ENCODE measurements around the gene ZSWIM9. TPM values are rescaled to one million over a fixed set of nuclear protein-coding genes. Genes with fewer than 3 reads are reported as not detected.

The ZSWIM9 gene
- 10 to 100 TPM in 1 of 12 donors, 1 to 10 TPM in 10, not detected in 1; 3.9 to 12.9 (median 5.0) TPM for polyA plus RNA-seq (ENCODE audit: insufficient read length in 12 of 12)
- long read RNA-seq, donor 1, result 0 reads
- long read RNA-seq, donor 2, result 0 reads
- long read RNA-seq, donor 3, result 0 reads
- long read RNA-seq, donor 4, partial matches to known transcripts, result 6 of 6 reads
- long read RNA-seq, donor 4, other reads (novel, unspliced or antisense), result 0 of 6 reads
- long read RNA-seq, donor 5, result 0 reads
- long read RNA-seq, donor 6, partial matches to known transcripts, result 8 of 8 reads
- long read RNA-seq, donor 6, other reads (novel, unspliced or antisense), result 0 of 8 reads
- long read RNA-seq, donor 7, result 0 reads
- long read RNA-seq, donor 8, partial matches to known transcripts, result 21 of 22 reads
- long read RNA-seq, donor 8, other reads (novel, unspliced or antisense), result 0 of 22 reads
- long read RNA-seq, donor 9, result 0 reads
- long read RNA-seq, donor 10, result 0 reads
- long read RNA-seq, donor 11, result 0 reads

DNA sequence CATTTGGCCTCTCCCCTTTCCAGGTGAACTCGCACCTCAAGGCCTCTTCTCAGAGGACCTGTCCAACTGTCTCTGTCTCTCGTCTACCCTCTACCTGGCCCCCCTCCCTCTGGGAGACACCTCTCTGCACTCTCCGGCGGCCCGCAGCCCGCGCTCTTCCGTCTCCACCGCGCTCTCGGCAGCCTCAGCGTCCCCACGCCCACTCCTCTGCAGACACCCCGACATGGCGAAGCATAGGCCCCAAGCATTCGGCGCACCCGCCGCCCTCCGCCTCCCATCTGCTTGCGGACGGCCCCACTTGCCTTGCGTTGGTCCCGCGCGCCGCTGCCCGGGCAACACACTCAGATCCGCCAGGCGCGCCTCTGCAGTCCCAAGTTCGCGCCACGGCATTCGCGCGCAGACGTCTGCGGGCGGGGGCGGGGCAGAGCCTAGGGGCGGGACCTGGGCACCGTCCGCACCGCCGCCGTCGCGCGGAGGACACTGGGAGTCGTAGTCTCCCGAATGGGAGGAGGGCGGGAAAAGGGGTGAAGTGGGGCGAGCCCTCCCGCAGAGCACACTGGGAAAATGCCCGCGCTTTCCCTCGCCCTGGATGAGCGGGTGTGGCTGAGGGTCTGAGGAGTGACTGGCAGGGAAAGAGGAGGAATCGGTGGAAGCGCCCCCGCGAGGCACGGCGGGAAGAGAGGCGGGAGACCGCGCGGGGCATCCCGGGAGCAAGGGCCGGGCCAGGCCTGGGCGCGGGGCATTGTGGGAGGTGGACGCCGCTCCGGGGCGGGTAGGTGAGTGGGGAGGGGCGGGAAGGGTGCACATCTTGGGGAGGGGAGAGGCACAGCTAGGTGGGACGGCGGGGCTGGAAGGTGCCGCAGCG, at the start of gene ZSWIM9, which contains the start of gene LIG1:
ZSWIM9 (plus strand) TSS at position 742 of the 865 bp plus-strand sequence. CDS start 1,123 bp downstream, outside the sequence.
LIG1 (minus strand) TSS at position 406 of the 865 bp plus-strand sequence. CDS start 4,778 bp downstream, outside the sequence.
- peak; percentile 94 for DNase-seq

DNA sequence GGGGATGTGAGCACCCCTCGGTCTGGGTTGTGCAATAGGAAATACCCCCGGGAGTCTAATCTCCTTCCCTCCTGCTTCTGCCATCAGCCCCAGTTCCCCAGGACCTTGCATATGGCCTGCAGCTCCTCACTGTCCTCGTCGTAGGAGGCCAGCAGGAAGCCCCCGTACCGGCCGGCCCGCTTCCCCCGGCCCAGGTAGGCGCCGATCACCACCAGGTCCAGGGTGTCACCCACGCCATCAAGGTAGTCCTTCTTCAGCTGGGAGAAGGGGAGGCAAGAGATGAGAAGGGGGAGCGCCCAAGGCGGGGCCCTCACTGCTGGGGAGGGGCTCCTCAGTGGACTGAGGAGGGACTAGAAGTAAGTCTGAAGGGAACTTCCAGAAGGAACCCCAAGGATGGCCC, 49.4 kb upstream of the ZSWIM9 start:
- DNase-seq, result no peak

DNA sequence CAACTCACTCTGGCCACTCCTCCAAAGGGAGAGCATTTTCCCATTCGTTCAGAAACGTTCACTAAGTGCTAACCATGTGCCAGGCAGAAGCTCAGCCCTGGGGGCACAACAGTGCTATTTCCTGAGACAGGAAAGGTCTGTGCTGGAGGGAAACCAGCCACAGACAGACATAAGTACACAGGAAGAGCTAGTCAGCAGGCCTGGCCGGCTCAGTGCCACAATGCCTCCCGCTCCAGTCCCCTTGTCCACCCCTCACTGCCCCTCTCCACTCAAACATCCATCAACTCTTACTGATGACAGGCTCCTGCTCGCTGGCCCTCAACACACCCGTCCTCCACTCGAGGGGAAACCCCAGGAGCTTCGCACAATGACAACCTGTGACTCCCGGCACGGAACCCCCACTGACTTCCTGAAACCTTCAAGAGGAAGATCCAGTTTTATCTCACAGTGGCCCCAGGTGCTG, 48.5 kb upstream of the ZSWIM9 start:
- DNase-seq, result no peak

DNA sequence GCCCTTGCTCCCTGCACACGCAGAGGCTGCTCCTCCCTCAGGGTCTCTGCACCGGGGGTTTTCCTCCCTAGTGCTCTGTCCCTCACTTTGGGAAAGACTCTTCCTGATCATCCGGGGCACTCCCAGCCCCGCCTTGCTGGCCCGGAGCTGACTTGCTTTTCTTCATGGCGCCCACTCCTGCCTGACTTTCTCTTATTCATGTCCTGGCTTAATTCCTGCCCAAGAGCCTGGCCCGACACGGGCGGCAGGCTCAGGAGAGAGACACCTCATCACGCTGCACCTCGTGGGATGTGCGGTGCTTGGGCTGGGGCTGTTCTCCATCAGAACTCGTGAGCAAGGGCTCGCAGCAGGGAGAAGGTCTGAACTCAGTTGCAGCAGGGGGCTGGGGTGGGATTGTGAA, 48.1 kb upstream of the ZSWIM9 start:
- DNase-seq, result no peak

DNA sequence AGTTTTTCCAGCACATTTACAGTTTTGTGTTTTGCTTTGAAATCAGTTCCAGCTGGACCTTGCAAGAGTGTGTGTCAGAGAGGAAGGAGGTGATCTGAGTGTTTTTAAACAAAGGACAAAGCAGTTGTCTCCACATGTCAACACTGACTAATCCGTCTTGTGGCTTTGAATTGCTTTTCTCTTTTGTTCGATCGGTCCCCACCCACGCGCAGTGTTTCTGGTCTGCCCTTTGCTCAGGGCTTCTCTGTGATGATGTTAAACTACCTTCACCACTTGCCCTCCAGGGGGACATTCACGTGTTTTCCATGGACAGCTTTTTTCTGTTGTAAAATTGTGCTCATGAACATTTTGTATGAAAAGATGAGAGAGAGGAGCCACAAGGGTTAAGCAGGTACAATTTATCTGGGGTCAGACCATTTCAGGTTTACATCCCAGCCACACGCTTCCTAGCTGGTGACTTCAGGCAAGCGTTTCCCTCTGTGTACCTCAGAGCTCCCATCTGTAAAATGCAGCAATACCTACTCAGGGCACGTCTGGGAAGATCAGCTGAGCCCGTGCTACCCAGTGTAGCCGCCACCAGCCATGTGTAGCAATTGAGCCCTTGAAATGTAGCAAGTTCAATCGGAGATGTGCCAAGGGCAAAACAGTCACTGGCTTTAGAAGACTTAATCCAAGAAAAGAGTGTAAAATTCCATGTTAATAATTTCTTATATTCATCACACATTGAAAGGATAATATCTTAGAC, 46.4 kb upstream of the ZSWIM9 start:
- DNase-seq, result no peak

DNA sequence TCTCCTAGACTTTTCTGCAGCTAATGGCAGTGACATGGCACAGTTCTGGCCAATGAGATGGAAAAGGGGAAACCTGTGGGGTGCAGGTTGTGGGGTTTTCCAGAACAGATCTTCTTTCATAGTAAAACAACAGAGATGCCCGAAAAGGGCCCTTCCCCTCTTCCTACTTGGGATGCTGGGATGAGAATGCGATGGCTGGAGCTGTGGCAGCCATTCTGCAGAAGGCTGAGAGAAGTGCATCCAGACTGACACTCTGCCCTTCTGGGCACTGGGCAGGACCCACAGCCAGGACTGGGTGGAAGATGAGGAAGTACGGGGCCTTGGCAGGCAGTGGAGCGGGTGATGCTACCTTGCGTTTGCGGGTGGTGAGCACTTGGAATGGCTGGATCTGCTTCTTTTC, 42.9 kb upstream of the ZSWIM9 start:
- no peak for DNase-seq

DNA sequence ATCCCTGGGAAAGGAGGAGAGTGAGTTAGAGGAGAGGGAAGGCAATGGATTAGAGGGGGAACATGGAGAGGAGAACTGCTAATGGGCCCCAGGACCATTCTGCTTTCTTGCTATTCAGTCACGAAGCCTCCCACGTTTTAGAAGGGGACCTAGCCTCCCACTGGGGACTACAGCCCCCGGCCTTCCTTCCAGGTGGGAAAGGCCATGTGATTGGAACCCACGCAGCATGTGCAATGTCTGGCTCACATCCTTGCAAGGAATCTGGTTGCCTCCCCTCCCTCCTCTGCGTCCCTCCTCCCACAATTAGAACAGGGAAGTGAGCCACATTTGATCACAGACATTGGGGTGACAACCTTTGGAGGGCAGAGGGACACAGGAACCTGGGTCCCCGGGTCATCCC, 37.4 kb upstream of the ZSWIM9 start:
- no peak for DNase-seq

DNA sequence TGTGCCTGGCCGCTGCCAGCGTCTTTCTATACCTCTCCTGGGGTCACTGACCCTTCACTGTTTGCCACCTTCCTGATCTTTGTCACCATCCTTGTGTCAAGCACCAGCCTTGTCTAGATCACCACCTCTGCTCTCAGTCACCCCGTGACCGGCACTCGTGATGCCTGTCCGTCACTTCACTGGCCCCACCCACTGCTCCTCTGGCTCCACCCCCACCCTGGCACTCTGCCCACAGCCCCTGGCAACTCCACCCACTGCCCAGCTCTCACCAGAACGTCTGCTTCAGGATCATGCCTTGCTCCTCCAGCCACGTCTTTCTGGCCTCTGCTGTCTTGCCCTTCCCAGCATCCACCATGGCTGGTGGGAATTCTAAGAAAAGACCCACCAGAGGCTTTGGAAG, 35.1 kb upstream of the ZSWIM9 start:
- no peak for DNase-seq

DNA sequence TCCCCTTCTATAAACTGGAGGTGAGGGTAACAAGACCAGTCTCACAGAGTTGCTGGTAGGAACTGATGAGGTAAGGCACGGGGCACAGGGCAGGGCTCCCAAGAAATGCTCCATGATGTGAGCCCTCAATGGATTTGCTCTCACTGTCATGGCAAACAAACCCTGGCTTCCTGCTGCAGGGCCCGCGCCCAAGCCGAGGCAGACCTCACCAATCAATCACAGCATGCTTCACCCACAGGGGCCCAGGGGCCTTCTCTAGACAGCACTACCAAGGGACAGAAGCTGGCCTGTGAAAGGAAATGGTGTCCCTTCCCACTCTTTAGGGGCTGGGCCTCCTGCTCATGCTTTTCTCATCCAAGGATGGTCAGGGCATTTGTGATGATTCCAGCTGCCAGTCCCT, 33.9 kb upstream of the ZSWIM9 start:
- DNase-seq, result no peak

DNA sequence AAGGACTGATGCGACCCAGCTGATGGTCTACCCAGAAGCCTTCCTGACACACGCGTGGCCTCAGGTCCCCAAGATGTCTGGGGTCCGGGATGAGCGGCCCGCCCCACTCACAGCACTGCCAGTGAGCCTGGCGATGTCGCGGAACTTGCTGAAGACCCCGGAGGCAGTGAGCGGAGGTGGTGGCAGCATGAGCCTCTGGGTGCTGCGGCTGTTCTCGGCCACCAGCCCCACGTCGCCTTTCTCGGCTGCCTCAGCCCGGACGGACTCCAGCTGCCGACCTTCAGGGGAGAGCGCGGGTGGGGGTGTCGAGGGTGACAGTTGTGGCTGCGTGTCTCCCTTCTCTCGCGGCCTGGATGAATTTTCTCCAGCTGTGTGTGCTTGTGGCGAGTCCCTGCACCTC, 33.1 kb upstream of the ZSWIM9 start:
- no peak for DNase-seq

DNA sequence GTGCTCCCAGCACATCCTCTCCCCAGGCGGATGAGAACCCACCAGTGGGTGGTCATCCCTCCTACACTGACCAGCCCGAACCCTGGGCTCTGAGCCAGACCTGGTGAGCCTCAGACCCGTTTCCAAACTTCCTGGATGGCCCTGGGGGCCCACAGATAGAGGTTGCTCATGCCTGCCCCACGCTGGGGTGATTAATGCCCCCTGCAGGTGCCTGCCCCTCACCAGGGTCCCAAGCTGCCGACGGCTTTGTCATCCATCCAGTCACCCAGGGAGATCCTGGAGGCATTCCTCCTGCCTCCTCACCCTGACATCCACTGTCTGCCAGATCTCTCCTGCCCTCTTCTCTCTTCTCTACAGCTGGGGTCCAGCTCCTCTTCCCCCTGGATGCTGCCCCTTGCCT, 31.4 kb upstream of the ZSWIM9 start:
- DNase-seq, result no peak

DNA sequence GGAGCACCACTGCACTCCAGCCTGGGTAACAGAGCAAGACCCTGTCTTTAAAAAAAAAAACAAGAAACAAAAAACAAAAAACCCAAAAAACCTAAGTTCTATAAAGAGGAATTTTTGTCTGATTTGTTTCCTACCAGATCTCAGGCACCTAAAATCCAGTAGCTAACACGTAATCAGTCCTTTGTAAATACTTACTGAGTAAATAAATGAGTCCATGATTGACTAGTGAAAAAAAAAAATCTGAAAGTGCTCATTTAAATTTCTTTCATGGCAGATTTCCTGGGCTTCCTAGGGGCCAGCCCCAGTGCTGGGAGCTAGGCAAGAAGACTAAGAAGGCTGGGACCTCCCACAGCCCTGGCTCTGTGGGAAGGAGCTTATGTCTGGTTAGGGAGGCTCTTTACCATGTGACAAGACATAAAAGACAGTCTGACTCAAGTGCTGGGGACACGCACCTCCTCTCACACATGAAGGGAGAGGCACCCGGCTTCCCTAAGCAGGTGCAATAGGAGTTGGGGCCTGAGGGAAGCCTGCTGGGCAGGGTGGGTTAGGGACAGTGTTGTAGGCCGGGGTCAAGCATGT, 22.8 kb upstream of the ZSWIM9 start:
- DNase-seq, result no peak

DNA sequence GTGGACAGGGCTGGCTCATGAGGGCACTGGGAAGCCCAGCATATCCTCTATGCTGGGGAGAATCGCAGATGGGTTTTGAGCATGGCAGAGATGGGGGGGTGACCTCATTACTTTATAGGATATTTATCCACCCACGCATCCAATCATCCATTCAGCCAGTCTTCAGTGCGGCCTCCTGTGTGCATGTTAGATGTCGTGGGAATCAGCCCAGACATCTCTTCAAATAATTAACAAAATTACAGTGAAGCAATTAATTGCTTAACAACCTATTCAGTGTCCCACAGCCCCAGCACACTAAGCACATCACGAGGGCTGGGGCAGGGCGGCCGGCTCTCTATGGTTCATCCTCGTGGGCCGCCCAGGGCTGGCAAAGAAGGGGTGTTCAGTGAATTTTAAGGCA, 21.9 kb upstream of the ZSWIM9 start:
- DNase-seq, result no peak

DNA sequence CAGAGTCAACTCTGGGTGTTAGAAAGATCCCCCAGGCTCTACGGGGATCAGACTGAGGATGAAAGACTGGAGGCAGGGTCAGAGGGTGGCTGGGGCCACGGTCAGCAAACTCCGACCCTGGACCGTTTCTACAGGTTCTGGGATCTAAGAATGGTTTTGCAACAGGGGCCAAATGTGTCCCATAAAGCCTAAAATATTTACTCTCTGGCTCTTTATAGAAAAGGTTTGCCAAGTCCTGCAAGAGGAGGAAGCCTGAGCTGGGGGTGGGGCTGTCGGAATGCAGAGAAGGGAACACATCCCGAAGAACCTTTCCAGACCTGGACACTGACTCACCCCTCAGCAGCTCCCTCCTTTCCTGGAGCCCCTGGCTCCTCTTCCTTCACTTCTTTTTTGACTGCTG, 21.1 kb upstream of the ZSWIM9 start:
- peak; percentile 8 for DNase-seq

DNA sequence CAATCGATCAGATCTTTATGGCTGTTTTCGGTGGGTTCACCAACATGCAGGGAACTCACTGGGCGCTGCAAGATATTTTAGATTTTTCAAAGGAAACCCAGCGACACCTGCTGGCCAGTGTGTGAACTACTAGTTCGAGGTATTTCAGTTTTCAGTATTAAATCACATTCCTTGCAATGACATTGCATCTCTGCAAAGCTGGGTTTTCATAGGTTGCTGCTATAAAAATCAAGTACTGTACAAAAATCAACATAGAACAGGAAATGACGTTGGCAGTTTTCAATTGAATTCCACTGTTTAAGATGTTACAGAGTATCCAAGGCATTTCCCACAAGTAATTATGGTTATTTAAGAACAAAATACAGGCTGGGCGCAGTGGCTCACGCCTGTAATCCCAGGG, 17.9 kb upstream of the ZSWIM9 start:
- peak; percentile 63 for DNase-seq

DNA sequence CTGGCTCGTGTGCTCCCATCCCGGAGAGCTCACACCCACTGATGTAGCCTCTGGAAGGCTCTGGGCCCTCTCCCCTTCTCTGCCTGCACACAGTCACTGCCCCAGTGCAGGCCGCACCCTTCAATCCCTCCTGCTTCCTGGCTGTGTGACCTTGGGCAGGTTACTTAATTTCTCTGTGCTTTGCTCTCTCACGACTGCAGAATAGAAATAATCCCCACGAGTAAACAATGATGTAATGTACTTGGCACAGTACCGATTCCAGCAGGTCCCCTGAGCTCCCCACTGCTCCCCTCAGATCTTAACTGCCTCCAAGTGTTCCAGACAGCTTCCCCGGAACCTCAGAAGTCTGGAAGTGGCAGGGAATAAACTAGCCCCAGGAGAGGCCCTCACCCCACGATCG, 16.5 kb upstream of the ZSWIM9 start:
- DNase-seq, result no peak

DNA sequence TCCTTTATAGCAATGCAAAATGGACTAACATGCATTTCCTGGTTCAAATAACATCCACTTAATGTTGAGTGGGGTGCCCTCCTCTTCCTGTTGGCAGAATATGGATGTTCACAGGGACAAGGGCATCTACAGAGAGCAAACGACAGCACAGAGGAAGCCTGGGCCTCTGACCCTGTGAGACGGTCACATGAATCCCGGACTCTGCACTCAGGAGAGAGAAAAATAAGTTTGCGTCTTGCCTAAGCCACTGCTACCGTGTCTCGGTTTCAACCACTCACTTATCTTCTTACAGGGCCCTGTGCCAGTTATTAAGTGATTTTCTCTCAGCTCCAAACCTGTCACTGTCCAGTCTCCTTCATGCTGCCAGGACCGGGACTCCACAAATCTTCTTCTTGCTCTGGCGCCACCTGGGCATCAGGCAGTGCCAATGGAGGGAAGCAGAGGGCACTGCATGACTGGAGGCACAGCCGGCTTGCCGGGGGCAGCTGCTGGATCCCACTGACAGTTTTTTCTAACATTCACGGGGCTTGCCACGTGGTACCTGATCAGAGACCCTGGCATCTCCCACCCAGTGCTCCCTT, 12.2 kb upstream of the ZSWIM9 start:
- no peak for DNase-seq

DNA sequence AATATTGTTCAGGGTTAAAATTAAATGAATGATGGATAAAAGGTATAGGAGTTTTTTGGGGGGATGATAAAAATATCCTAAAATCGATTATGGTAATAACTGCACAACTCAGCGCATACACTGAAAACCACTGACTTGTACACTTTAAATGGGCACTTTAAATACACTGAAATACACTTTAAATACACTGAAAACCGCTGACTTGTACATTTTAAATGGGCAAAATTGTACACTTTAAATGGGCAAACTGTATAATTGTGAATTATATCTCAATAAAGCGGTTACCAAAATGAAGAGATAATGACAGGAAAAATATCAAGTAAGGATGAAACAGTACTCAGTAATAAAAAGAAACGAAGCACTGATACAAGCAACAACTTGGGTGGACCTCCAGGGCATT, 1.8 kb upstream of the ZSWIM9 start:
- no peak for DNase-seq

DNA sequence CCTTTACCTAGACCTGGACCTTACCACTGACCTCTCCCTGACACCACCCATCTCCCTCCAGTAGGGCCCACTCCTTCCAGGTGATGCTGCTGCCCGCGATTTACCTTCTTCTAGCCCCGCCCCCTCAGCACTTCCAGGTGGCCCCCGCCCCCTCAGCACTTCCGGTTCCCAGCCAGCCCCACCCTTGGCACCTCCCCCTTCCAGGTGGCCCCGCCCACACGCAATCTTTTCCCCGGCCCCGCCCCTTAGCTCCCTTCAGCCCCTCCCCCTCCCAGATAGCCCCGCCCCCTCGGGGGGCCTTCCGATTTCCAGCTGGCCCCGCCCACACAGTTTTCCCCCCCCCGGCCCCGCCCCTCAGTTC, 922 bp upstream of the ZSWIM9 start:
- DNase-seq, result peak; percentile 43

DNA sequence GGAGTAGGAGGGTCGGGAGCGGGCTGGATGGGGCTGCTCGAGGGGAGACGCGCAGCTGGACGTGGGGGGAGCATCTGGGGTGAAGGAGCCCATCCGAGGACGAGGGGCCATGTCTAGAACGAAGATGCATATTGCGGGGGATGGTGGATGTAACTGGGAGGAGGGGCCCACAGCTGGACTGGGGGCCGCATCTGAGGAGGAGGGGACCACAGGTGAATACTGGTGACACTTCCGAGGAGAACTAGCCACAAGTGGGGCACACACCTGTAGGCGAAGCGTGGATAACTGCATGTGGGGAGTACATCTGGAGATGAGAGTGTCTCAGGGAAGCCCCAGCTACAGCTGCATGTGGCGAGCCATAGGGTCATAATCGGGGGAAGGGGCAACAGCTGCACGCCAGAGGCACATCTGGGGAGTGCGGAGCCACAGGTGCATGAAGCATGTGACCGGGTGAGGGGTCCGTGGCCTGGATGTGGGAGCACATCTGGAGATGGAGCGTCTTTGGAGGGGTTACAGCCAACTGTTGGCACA, 402 bp downstream of the ZSWIM9 start:
- no peak for DNase-seq

DNA sequence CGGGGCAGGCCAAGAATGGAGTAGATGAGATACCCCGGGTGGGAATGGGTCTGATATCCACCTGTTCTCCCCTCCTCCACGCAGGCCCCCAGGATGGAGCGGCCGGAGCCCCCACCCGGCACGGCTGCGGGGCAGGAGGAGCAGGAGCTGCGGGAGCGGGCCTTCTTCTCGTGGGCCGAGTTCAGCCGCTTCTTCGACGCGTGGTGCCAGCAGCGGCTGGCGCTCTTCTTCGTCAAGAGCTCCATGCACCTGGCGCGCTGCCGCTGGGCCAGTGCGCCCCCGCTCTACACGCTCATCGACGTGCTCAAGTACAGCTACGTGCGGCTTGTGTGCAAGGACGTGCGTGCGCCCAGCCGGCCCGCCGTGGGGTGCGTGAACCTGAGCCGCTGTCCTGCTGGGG, 1.2 kb downstream of the ZSWIM9 start:
- DNase-seq, result no peak
